Measurements from ENCODE around the gene CDK2AP2.
A peak's percentile ranks its signal among the peaks of the same experiment; 100 is the strongest.
"Not testable (repeated sequence)": the region's sequence is repeated elsewhere in the genome, so short reads cannot be mapped to it uniquely, and the experiment has no call there.

CDK2AP2 gene

GRCh38 chr11:67507864-67508485, at the start of gene CDK2AP2:
CDK2AP2 (minus strand) TSS chr11:67508162; CDS start chr11:67508082, 80 bp downstream.
- peak; percentile 99 for DNase-seq

- DNase-seq, result no peak
These were observed 48.3 kb upstream of the CDK2AP2 start for GRCh38 chr11:67556244-67556643.

- DNase-seq, result not testable (repeated sequence)
These were observed 43.7 kb upstream of the CDK2AP2 start for GRCh38 chr11:67551697-67552096.

- no peak for DNase-seq
These were observed 43.2 kb upstream of the CDK2AP2 start for GRCh38 chr11:67551127-67551526.

GRCh38 chr11:67548555-67549110, 40.7 kb upstream of the CDK2AP2 start:
- DNase-seq, result no peak

GRCh38 chr11:67548112-67548511, 40.1 kb upstream of the CDK2AP2 start:
- not testable (repeated sequence) for DNase-seq

- no peak for DNase-seq
These were observed 37.3 kb upstream of the CDK2AP2 start for GRCh38 chr11:67545280-67545679.

GRCh38 chr11:67544616-67545242, 36.8 kb upstream of the CDK2AP2 start:
- DNase-seq, result no peak

- no peak for DNase-seq
These were observed 35.6 kb upstream of the CDK2AP2 start for GRCh38 chr11:67543585-67543984.

GRCh38 chr11:67542971-67543370, 35.0 kb upstream of the CDK2AP2 start:
- DNase-seq, result no peak

GRCh38 chr11:67542169-67542568, 34.2 kb upstream of the CDK2AP2 start:
- no peak for DNase-seq

GRCh38 chr11:67541198-67541597, 33.2 kb upstream of the CDK2AP2 start:
- no peak for DNase-seq

GRCh38 chr11:67539550-67539949, 31.6 kb upstream of the CDK2AP2 start:
- no peak for DNase-seq

- DNase-seq, result no peak
These were observed 31.0 kb upstream of the CDK2AP2 start for GRCh38 chr11:67538823-67539505.

GRCh38 chr11:67538306-67538705, 30.3 kb upstream of the CDK2AP2 start:
- DNase-seq, result no peak

- no peak for DNase-seq
These were observed 27.6 kb upstream of the CDK2AP2 start for GRCh38 chr11:67535561-67535960.

GRCh38 chr11:67534070-67534679, 26.2 kb upstream of the CDK2AP2 start:
- DNase-seq, result no peak

GRCh38 chr11:67532889-67533288, 24.9 kb upstream of the CDK2AP2 start:
- no peak for DNase-seq

GRCh38 chr11:67530282-67530592, 22.3 kb upstream of the CDK2AP2 start:
- DNase-seq, result no peak

GRCh38 chr11:67528376-67528775, 20.4 kb upstream of the CDK2AP2 start:
- no peak for DNase-seq

- no peak for DNase-seq
These were observed 17.5 kb upstream of the CDK2AP2 start for GRCh38 chr11:67525275-67525976.

GRCh38 chr11:67524480-67524808, 16.5 kb upstream of the CDK2AP2 start:
- DNase-seq, result no peak
